Measurements from ENCODE around the gene L3MBTL2.

Gene L3MBTL2

GRCh38 chr22:41197038-41197972, 7.8 kb upstream of the L3MBTL2 start:
- peak overlapping the region; percentile 58 for H3K27ac ChIP-seq

GRCh38 chr22:41198027-41198580, 7.0 kb upstream of the L3MBTL2 start:
- no peak for TF ChIP-seq CTCF (conservative IDR thresholded peaks at IDR 0.05)
- peak overlapping the region; percentile 58 for H3K27ac ChIP-seq

More at GRCh38 chr22:41197038-41197972, 7.8 kb upstream of the L3MBTL2 start:
- TF ChIP-seq CTCF (conservative IDR thresholded peaks at IDR 0.05): no peak; the same call in 1 of the 2 replicates

- no peak for TF ChIP-seq CTCF (conservative IDR thresholded peaks at IDR 0.05)
- H3K27ac ChIP-seq: peak overlapping the region; percentile 43
Observed at GRCh38 chr22:41201141-41201540, 4.0 kb upstream of the L3MBTL2 start.

GRCh38 chr22:41203118-41203517, 2.0 kb upstream of the L3MBTL2 start:
- no peak overlapping the region for H3K27ac ChIP-seq
- no peak for TF ChIP-seq CTCF (conservative IDR thresholded peaks at IDR 0.05)

- no peak for TF ChIP-seq CTCF (conservative IDR thresholded peaks at IDR 0.05)
Observed at GRCh38 chr22:41204066-41204465, 1.0 kb upstream of the L3MBTL2 start.

GRCh38 chr22:41206719-41207118, 1.6 kb downstream of the L3MBTL2 start:
- no peak for TF ChIP-seq CTCF (conservative IDR thresholded peaks at IDR 0.05)
- no peak overlapping the region for H3K27ac ChIP-seq

More at GRCh38 chr22:41204066-41204465, 1.0 kb upstream of the L3MBTL2 start:
- no peak overlapping the region for H3K27ac ChIP-seq

- no peak overlapping the region for H3K27ac ChIP-seq
- no peak for TF ChIP-seq CTCF (conservative IDR thresholded peaks at IDR 0.05)
Observed at GRCh38 chr22:41215409-41215808, 10.3 kb downstream of the L3MBTL2 start.

All from VCaP (cell line).